HepG2 (cell line): ENCODE results near the gene TOP1. TPM values are rescaled to one million over a fixed set of nuclear protein-coding genes. Genes with fewer than 3 reads are reported as not detected.

Experiments used
- ATF7 ChIP-seq, 2 experiments: fragments of 450-650 bp in 1 of 2; sonication (generic) in 1 of 2; formaldehyde crosslinking in 1 of 2; IDR thresholded peaks; 2 replicates each; pipeline versions ENCODE4 v1.4.0 to v1.6.1; 2016 to 2020; ENCODE audit warnings: antibody characterized with exemption in 1 of 2, mild to moderate bottlenecking in 1 of 2, missing genetic modification reagents in 1 of 2
- BCL6 ChIP-seq: IDR thresholded peaks from 2 replicates; pipeline ENCODE4 v1.6.1; 2016; ENCODE audit warnings: missing genetic modification reagents, missing compliant biosample characterization
- BRCA1 ChIP-seq: sonication (generic); formaldehyde crosslinking; IDR thresholded peaks from 2 replicates; pipeline ENCODE4 v1.4.0; 2020; ENCODE audit warnings: missing genetic modification reagents
- FOSL2 ChIP-seq: sonication (generic); formaldehyde crosslinking; IDR thresholded peaks from 2 replicates; pipeline ENCODE4 v1.4.0; 2020; ENCODE audit warnings: missing genetic modification reagents
- FOXC1 ChIP-seq: sonication (generic); formaldehyde crosslinking; IDR thresholded peaks from 2 replicates; pipeline ENCODE4 v1.8.0; 2022; ENCODE audit warnings: mild to moderate bottlenecking, missing genetic modification reagents, borderline replicate concordance
- FOXJ3 ChIP-seq: sonication (generic); formaldehyde crosslinking; IDR thresholded peaks from 2 replicates; pipeline ENCODE4 v1.4.0; 2020; ENCODE audit warnings: missing genetic modification reagents, mild to moderate bottlenecking, borderline replicate concordance
- HNF4A ChIP-seq: sonication (generic); formaldehyde crosslinking; IDR thresholded peaks from 2 replicates; pipeline ENCODE4 v1.4.0; 2020; ENCODE audit warnings: missing genetic modification reagents
- IRF2 ChIP-seq: IDR thresholded peaks from 2 replicates; pipeline ENCODE4 v1.6.1; 2018; ENCODE audit warnings: missing genetic modification reagents, missing compliant biosample characterization
- KAT8 ChIP-seq: IDR thresholded peaks from 2 replicates; pipeline ENCODE4 v1.6.1; 2016; ENCODE audit warnings: missing genetic modification reagents, missing compliant biosample characterization
- KDM2A ChIP-seq: sonication (generic); formaldehyde crosslinking; IDR thresholded peaks from 2 replicates; pipeline ENCODE4 v1.4.0; 2020; ENCODE audit warnings: low read depth, missing genetic modification reagents, borderline replicate concordance
- KMT2A ChIP-seq: sonication (generic); formaldehyde crosslinking; IDR thresholded peaks from 2 replicates; pipeline ENCODE4 v1.4.0; 2020; ENCODE audit warnings: missing genetic modification reagents
- MEIS2 ChIP-seq: sonication (generic); formaldehyde crosslinking; IDR thresholded peaks from 2 replicates; pipeline ENCODE4 v1.9.0; 2021; ENCODE audit warnings: mild to moderate bottlenecking, missing genetic modification reagents
- PITX1 ChIP-seq: sonication (generic); formaldehyde crosslinking; IDR thresholded peaks from 2 replicates; pipeline ENCODE4 v1.5.1; 2020; ENCODE audit warnings: mild to moderate bottlenecking, missing genetic modification reagents
- SALL1 ChIP-seq: sonication (generic); formaldehyde crosslinking; IDR thresholded peaks from 2 replicates; pipeline ENCODE4 v1.8.0; 2022; ENCODE audit warnings: mild to moderate bottlenecking, missing genetic modification reagents
- SAP130 ChIP-seq: IDR thresholded peaks from 2 replicates; pipeline ENCODE4 v1.6.1; 2016; ENCODE audit warnings: low read depth
- SOX6 ChIP-seq, 2 experiments: fragments of 450-650 bp in 1 of 2; sonication (generic) in 1 of 2; formaldehyde crosslinking in 1 of 2; IDR thresholded peaks; 2 replicates each; pipeline versions ENCODE4 v1.4.0 to v1.6.1; 2017 to 2020; ENCODE audit warnings: antibody characterized with exemption in 1 of 2, mild to moderate bottlenecking in 1 of 2, missing genetic modification reagents in 1 of 2
- TBX3 ChIP-seq: fragments of 450-650 bp; IDR thresholded peaks from 2 replicates; pipeline ENCODE4 v1.6.1; 2017; ENCODE audit warnings: antibody characterized with exemption, mild to moderate bottlenecking, inconsistent platforms, borderline replicate concordance
- TSC22D2 ChIP-seq: sonication (generic); formaldehyde crosslinking; IDR thresholded peaks from 2 replicates; pipeline ENCODE4 v1.5.1; 2020; ENCODE audit warnings: missing genetic modification reagents, mild to moderate bottlenecking, borderline replicate concordance
- ZFX ChIP-seq: sonication (generic); formaldehyde crosslinking; IDR thresholded peaks from 2 replicates; pipeline ENCODE4 v1.4.0; 2020; ENCODE audit warnings: mild to moderate bottlenecking, low read depth, missing genetic modification reagents, moderate library complexity
- ZNF446 ChIP-seq: sonication (generic); formaldehyde crosslinking; IDR thresholded peaks from 2 replicates; pipeline ENCODE4 v1.5.0; 2020; ENCODE audit warnings: mild to moderate bottlenecking, missing genetic modification reagents
- ZNF598 ChIP-seq: sonication (generic); formaldehyde crosslinking; IDR thresholded peaks from 2 replicates; pipeline ENCODE4 v1.5.1; 2020; ENCODE audit warnings: mild to moderate bottlenecking, missing genetic modification reagents, borderline replicate concordance
- polyA plus RNA-seq, 8 experiments: library from polyadenylated mRNA; depleted of rRNA in 3 of 8; stranded (reverse) in 7 of 8; unstranded in 1 of 8; fragments of >200 nt; fragmentation: Illumina TruSeq in 4 of 8; extraction: Trizol in 4 of 8; gene quantifications; 2 replicates each; pipeline versions ENCODE4 v1.2.1 to v1.2.3, GENCODE V29; 2011 to 2016; ENCODE audit warnings: low read depth in 4 of 8, missing spikeins in 1 of 8, mixed read lengths in 1 of 8; ENCODE audit not compliant: insufficient read depth in 1 of 8
- total RNA-seq, 5 experiments: library from RNA; depleted of rRNA; stranded (reverse); fragments of >200 nt; fragmentation: Illumina TruSeq; extraction: Trizol; gene quantifications; 2 replicates each; pipeline ENCODE4 v1.2.3, GENCODE V29; 2016; ENCODE audit warnings: low read depth in 1 of 5
- TF ChIP-seq, protein P1 (sequence below): sonication (generic); formaldehyde crosslinking; IDR thresholded peaks from 2 replicates; pipeline ENCODE4 v1.4.0; 2020; ENCODE audit warnings: mild to moderate bottlenecking, missing genetic modification reagents, borderline replicate concordance
- TF ChIP-seq, protein P2 (sequence below): sonication (generic); formaldehyde crosslinking; IDR thresholded peaks from 2 replicates; pipeline ENCODE4 v1.4.0; 2020; ENCODE audit warnings: missing genetic modification reagents; ENCODE audit errors: not compliant biosample characterization

The TOP1 gene
- total and polyA plus RNA-seq, 2 of the 13 experiments (the other 11 are each of a cell fraction or from before 2014, with no cell fraction given), result 10.2 to 19.4 TPM

DNA sequence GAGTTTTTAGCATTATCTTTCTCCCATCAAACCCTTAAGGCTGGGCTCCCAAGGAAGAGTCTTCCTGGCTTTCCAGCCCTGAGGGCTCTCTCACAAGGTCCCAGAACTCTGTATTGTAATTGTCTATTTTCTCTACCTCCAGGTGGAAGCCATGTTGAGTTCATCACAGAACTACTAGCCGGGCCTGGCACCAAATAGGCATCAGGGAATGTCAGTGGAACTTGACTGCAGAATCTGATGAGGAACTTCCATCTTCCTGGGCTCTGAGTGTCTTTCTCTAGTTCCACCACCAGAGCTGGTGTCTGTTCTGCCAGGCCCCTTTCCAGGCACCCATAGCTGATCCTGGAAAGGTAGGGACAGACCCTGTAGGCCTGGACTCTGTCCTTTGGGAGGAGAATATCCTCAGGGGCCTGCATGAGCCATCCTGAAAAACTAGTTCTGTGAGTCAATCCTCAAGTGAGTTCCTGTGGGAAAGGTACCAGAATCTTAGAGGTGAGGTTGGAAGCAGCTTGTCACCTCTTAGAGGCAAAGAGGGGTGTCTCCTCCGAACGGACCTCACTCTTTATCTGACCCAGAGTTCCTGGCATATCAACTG is 11.1 kb upstream of the TOP1 start (continued):
- TF ChIP-seq, protein P1, sequence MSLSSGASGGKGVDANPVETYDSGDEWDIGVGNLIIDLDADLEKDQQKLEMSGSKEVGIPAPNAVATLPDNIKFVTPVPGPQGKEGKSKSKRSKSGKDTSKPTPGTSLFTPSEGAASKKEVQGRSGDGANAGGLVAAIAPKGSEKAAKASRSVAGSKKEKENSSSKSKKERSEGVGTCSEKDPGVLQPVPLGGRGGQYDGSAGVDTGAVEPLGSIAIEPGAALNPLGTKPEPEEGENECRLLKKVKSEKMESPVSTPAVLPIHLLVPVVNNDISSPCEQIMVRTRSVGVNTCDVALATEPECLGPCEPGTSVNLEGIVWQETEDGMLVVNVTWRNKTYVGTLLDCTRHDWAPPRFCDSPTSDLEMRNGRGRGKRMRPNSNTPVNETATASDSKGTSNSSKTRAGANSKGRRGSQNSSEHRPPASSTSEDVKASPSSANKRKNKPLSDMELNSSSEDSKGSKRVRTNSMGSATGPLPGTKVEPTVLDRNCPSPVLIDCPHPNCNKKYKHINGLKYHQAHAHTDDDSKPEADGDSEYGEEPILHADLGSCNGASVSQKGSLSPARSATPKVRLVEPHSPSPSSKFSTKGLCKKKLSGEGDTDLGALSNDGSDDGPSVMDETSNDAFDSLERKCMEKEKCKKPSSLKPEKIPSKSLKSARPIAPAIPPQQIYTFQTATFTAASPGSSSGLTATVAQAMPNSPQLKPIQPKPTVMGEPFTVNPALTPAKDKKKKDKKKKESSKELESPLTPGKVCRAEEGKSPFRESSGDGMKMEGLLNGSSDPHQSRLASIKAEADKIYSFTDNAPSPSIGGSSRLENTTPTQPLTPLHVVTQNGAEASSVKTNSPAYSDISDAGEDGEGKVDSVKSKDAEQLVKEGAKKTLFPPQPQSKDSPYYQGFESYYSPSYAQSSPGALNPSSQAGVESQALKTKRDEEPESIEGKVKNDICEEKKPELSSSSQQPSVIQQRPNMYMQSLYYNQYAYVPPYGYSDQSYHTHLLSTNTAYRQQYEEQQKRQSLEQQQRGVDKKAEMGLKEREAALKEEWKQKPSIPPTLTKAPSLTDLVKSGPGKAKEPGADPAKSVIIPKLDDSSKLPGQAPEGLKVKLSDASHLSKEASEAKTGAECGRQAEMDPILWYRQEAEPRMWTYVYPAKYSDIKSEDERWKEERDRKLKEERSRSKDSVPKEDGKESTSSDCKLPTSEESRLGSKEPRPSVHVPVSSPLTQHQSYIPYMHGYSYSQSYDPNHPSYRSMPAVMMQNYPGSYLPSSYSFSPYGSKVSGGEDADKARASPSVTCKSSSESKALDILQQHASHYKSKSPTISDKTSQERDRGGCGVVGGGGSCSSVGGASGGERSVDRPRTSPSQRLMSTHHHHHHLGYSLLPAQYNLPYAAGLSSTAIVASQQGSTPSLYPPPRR, result peak; percentile 38; the same call in 1 of the 2 replicates
- peak; percentile 57; the same call in 1 of the 2 replicates for TF ChIP-seq MEIS2 (CRISPR knock-in tag)
- TF ChIP-seq KMT2A (CRISPR knock-in tag), result peak; percentile 30; the same call in 1 of the 2 replicates
- TF ChIP-seq ZNF598 (CRISPR knock-in tag), result peak; percentile 59; the same call in 1 of the 2 replicates
- TF ChIP-seq ZFX, result peak; percentile 73
- peak; percentile 18; the same call in 1 of the 2 replicates for TF ChIP-seq KDM2A (CRISPR knock-in tag)
- TF ChIP-seq BCL6 (CRISPR knock-in tag), result peak; percentile 60
- no peak for TF ChIP-seq FOXJ3 (CRISPR knock-in tag)
- no peak for TF ChIP-seq SOX6 (IDR thresholded peaks at IDR 0.05)
- TF ChIP-seq SOX6 (CRISPR knock-in tag; IDR thresholded peaks at IDR 0.05), result 0 out of 2 replicates have a peak, but pooled peaks have one; percentile 28
- TF ChIP-seq HNF4A (CRISPR knock-in tag), result peak; percentile 62
- 0 out of 2 replicates have a peak, but pooled peaks have one; percentile 22 for TF ChIP-seq KAT8 (CRISPR knock-in tag)
- 0 out of 2 replicates have a peak, but pooled peaks have one; percentile 33 for TF ChIP-seq ZNF446 (CRISPR knock-in tag)
- TF ChIP-seq IRF2, result 0 out of 2 replicates have a peak, but pooled peaks have one; percentile 19
- peak; percentile 61; the same call in 1 of the 2 replicates for TF ChIP-seq BRCA1 (CRISPR knock-in tag)
- peak; percentile 34; the same call in 1 of the 2 replicates for TF ChIP-seq FOXC1 (CRISPR knock-in tag)
- no peak for TF ChIP-seq TBX3
- peak; percentile 32 for TF ChIP-seq SALL1
- 0 out of 2 replicates have a peak, but pooled peaks have one; percentile 39 for TF ChIP-seq TSC22D2 (CRISPR knock-in tag)
- peak; percentile 25; the same call in 1 of the 2 replicates for TF ChIP-seq SAP130 (CRISPR knock-in tag)
- TF ChIP-seq FOSL2, result 0 out of 2 replicates have a peak, but pooled peaks have one; percentile 4
- TF ChIP-seq PITX1 (CRISPR knock-in tag), result peak; percentile 38; the same call in 1 of the 2 replicates
- TF ChIP-seq ATF7 (IDR thresholded peaks at IDR 0.05), result no peak
- TF ChIP-seq ATF7 (CRISPR knock-in tag; IDR thresholded peaks at IDR 0.05), result no peak
- TF ChIP-seq, protein P2, sequence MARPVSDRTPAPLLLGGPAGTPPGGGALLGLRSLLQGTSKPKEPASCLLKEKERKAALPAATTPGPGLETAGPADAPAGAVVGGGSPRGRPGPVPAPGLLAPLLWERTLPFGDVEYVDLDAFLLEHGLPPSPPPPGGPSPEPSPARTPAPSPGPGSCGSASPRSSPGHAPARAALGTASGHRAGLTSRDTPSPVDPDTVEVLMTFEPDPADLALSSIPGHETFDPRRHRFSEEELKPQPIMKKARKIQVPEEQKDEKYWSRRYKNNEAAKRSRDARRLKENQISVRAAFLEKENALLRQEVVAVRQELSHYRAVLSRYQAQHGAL (CRISPR knock-in tag), result peak; percentile 38
